ENCODE measurements around the gene RXYLT1.

DNA sequence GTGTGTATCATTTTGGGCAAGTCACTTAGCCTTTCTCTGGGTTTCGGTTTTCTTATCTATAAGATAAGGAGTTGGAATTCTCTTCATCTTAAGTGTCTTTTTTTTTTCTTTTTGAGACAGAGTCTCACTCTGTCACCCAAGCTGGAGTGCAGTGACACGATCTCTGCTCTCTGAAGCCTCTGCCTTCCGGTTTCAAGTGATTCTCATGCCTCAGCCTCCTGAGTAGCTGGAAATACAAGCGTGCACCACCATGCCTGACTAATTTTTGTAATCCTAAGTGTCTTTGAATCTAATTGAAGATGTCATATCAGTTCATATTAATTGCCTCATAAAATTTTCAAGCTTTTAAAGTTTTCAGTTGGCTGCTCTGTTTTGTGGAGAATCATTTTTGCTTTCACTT is 68.7 kb downstream of the RXYLT1 start:
- TF ChIP-seq, protein P1, sequence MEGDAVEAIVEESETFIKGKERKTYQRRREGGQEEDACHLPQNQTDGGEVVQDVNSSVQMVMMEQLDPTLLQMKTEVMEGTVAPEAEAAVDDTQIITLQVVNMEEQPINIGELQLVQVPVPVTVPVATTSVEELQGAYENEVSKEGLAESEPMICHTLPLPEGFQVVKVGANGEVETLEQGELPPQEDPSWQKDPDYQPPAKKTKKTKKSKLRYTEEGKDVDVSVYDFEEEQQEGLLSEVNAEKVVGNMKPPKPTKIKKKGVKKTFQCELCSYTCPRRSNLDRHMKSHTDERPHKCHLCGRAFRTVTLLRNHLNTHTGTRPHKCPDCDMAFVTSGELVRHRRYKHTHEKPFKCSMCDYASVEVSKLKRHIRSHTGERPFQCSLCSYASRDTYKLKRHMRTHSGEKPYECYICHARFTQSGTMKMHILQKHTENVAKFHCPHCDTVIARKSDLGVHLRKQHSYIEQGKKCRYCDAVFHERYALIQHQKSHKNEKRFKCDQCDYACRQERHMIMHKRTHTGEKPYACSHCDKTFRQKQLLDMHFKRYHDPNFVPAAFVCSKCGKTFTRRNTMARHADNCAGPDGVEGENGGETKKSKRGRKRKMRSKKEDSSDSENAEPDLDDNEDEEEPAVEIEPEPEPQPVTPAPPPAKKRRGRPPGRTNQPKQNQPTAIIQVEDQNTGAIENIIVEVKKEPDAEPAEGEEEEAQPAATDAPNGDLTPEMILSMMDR (IDR thresholded peaks at IDR 0.05; ENCODE audit: insufficient read depth, low read length, poor library complexity, severe bottlenecking): no peak
- TF ChIP-seq EZH2phosphoT487 (conservative IDR thresholded peaks at IDR 0.05; ENCODE audit: low read length): no peak
